ENCODE measurements around the gene SP1.
"Not testable (repeated sequence)": the region's sequence is repeated elsewhere in the genome, so short reads cannot be mapped to it uniquely, and the experiment has no call there.

The SP1 gene

GRCh38 chr12:53441040-53441833 is 61.3 kb downstream of the SP1 start, which contains the start of gene PRR13:
Gene PRR13 (plus strand): TSS chr12:53441734. CDS start chr12:53442715, 981 bp downstream.
- peak within 1 kb of the TSS; percentile 76 for H3K4me3 ChIP-seq (ENCODE audit: low read depth, low read length)
- TF ChIP-seq, protein P1, sequence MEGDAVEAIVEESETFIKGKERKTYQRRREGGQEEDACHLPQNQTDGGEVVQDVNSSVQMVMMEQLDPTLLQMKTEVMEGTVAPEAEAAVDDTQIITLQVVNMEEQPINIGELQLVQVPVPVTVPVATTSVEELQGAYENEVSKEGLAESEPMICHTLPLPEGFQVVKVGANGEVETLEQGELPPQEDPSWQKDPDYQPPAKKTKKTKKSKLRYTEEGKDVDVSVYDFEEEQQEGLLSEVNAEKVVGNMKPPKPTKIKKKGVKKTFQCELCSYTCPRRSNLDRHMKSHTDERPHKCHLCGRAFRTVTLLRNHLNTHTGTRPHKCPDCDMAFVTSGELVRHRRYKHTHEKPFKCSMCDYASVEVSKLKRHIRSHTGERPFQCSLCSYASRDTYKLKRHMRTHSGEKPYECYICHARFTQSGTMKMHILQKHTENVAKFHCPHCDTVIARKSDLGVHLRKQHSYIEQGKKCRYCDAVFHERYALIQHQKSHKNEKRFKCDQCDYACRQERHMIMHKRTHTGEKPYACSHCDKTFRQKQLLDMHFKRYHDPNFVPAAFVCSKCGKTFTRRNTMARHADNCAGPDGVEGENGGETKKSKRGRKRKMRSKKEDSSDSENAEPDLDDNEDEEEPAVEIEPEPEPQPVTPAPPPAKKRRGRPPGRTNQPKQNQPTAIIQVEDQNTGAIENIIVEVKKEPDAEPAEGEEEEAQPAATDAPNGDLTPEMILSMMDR (IDR thresholded peaks at IDR 0.05; ENCODE audit: low read depth, low read length, missing control alignments): no peak
- peak; percentile 99 for DNase-seq (ENCODE audit: low read depth)

DNA sequence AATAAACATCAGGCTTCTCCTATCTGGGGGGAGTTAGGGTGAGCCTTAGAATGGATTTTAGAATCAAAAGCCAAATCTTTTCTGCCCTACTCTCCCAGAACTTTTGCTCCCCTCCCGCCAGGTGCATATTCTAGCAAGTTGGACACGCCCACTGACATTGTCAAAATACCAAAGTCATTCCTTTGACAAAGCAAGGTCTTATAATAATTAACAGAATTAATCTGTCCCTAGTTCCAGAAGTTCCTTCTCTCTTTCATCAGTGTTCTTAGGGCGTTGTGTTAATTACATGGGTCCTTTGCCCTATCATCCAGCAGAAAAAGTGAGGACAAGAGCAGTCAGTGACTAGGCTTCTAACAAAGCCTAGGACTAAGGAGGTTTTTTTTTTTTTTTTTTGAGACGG is 64.0 kb downstream of the SP1 start:
- H3K4me3 ChIP-seq (ENCODE audit: low read depth, low read length): no peak overlapping the region
- TF ChIP-seq, protein P1 (IDR thresholded peaks at IDR 0.05; ENCODE audit: low read depth, low read length, missing control alignments): no peak
- DNase-seq (ENCODE audit: low read depth): no peak

- DNase-seq (ENCODE audit: low read depth); H3K4me3 ChIP-seq (ENCODE audit: low read depth, low read length): not testable (repeated sequence)
Observed at GRCh38 chr12:53444593-53445325, 64.8 kb downstream of the SP1 start.

DNA sequence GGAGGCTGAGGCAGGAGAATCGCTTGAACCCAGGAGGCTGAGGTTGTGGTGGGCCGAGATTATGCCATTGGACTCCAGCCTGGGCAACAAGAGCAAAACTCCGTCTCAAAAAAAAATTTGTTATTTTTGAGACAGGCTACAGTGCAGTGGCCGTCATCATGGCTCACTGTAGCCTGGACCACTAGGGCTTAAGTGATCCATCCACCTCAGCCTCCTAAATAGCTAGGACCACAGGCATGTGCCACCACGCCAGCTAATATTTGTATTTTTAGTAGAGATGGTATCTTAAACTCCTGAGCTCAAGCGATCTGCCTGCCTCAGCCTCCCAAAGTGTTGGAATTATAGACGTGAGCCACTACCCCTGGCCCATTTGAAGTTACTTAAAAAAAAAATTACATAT is 71.0 kb downstream of the SP1 start:
- TF ChIP-seq, protein P1 (IDR thresholded peaks at IDR 0.05; ENCODE audit: low read depth, low read length, missing control alignments): no peak
- no peak for DNase-seq (ENCODE audit: low read depth)
- H3K4me3 ChIP-seq (ENCODE audit: low read depth, low read length): no peak overlapping the region

DNA sequence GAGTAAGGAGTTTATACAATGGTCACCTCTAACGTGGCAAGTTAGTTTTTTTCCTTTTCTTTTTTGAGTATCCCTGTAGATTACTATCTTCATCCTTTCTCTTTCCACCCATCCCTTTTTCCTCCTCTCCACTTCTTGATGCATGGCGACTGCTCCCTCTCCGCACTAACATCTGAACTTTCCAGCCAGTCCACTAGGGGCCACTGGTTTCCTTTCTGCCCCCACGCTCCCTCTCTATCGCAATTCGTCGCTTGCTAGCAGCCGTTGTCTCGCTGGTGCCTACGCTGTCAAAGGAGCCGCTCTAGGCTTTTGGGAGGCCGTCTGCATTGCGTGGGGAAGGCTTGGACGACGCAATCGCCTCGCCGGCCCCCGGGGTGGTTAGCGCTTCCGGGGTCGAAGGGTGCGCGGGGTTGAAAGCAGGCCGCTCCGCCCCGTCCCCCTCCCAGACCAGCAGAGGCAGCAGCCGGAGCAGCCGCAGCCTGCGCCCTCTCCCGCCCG is 71.7 kb downstream of the SP1 start, which contains the start of gene PCBP2:
Gene PCBP2 (plus strand): TSS at position 442 of the 498 bp plus-strand sequence. CDS start 2,699 bp downstream, outside the sequence.
- TF ChIP-seq, protein P1 (IDR thresholded peaks at IDR 0.05; ENCODE audit: low read depth, low read length, missing control alignments): peak; percentile 84
- peak; percentile 98 for DNase-seq (ENCODE audit: low read depth)
- peak within 1 kb of the TSS; percentile 94 for H3K4me3 ChIP-seq (ENCODE audit: low read depth, low read length)

GRCh38 chr12:53452159-53453077 is 72.4 kb downstream of the SP1 start:
- peak overlapping the region; percentile 94 for H3K4me3 ChIP-seq (ENCODE audit: low read depth, low read length)
- no peak for DNase-seq (ENCODE audit: low read depth)
- TF ChIP-seq, protein P1 (IDR thresholded peaks at IDR 0.05; ENCODE audit: low read depth, low read length, missing control alignments): peak; percentile 35
